Measurements from ENCODE around the gene COLEC12.

The COLEC12 gene

GRCh38 chr18:354471-354870 is 146.0 kb downstream of the COLEC12 start:
- DNase-seq, result no peak

- no peak for DNase-seq
Observed at GRCh38 chr18:354003-354402, 146.5 kb downstream of the COLEC12 start.

- no peak for DNase-seq
Observed at GRCh38 chr18:352438-352837, 148.1 kb downstream of the COLEC12 start.

- no peak for DNase-seq
Observed at GRCh38 chr18:350953-351572, 149.4 kb downstream of the COLEC12 start.

GRCh38 chr18:346600-346999 is 153.9 kb downstream of the COLEC12 start:
- no peak for DNase-seq

- no peak for DNase-seq
Observed at GRCh38 chr18:341102-341501, 159.4 kb downstream of the COLEC12 start.

- no peak for DNase-seq
Observed at GRCh38 chr18:340044-340443, 160.5 kb downstream of the COLEC12 start.

GRCh38 chr18:339200-339599 is 161.3 kb downstream of the COLEC12 start:
- DNase-seq, result no peak

- DNase-seq, result no peak
Observed at GRCh38 chr18:336713-337112, 163.8 kb downstream of the COLEC12 start.

GRCh38 chr18:335733-336132 is 164.8 kb downstream of the COLEC12 start:
- no peak for DNase-seq

GRCh38 chr18:334575-335132 is 165.8 kb downstream of the COLEC12 start:
- no peak for DNase-seq

GRCh38 chr18:332721-333510 is 167.6 kb downstream of the COLEC12 start:
- DNase-seq, result no peak

- DNase-seq, result no peak
Observed at GRCh38 chr18:332007-332406, 168.5 kb downstream of the COLEC12 start.

GRCh38 chr18:331221-331821 is 169.2 kb downstream of the COLEC12 start:
- no peak for DNase-seq

GRCh38 chr18:328928-329327 is 171.6 kb downstream of the COLEC12 start:
- DNase-seq, result no peak

GRCh38 chr18:326846-327245 is 173.7 kb downstream of the COLEC12 start:
- no peak for DNase-seq

- no peak for DNase-seq
Observed at GRCh38 chr18:323253-323622, 177.3 kb downstream of the COLEC12 start.

- no peak for DNase-seq
Observed at GRCh38 chr18:321865-322467, 178.5 kb downstream of the COLEC12 start.

GRCh38 chr18:320155-320554 is 180.3 kb downstream of the COLEC12 start:
- DNase-seq, result no peak

- DNase-seq, result no peak
Observed at GRCh38 chr18:319720-320119, 180.8 kb downstream of the COLEC12 start.

GRCh38 chr18:318791-319291 is 181.7 kb downstream of the COLEC12 start:
- DNase-seq, result no peak

GRCh38 chr18:317618-318017 is 182.9 kb downstream of the COLEC12 start:
- no peak for DNase-seq

GRCh38 chr18:316393-316792 is 184.1 kb downstream of the COLEC12 start:
- no peak for DNase-seq

Measured in activated CD4-positive, alpha-beta T cell treated with anti-CD3 and anti-CD28 coated beads, Interleukin-2, amount 50 U/mL, for 48 hours (primary cell).